CD8-positive, alpha-beta memory T cell (primary cell): Measurements from ENCODE around the gene SDK1. TPM values are rescaled to one million over a fixed set of nuclear protein-coding genes. Genes with fewer than 3 reads are reported as not detected.

Source experiments
- CTCF ChIA-PET: fragments of 350-600 bp; sonication (Branson Sonifier 250); formaldehyde crosslinking; loops from one replicate; lab custom pipeline; 2021; ENCODE audit warnings: antibody characterized with exemption; lab: Charles Lee
- POLR2A ChIA-PET: fragments of 350-600 bp; sonication (Branson Sonifier 250); formaldehyde crosslinking; loops from one replicate; lab custom pipeline; 2021; ENCODE audit warnings: antibody characterized with exemption; lab: Charles Lee
- DNase-seq, 5 donors: peaks; one replicate each; pipeline versions ENCODE4 v3.0.0 to v3.0.0-alpha.2; 2020 to 2022; ENCODE audit warnings: mixed read lengths in 1 of 5
- H3K27ac ChIP-seq: one replicate; pipeline ENCODE4 v1.7.0; 2013; ENCODE audit warnings: low read depth, mild to moderate bottlenecking, low read length, moderate library complexity
- H3K27me3 ChIP-seq: 2 replicates; pipeline ENCODE4 v1.7.0; 2013; ENCODE audit warnings: low read length, mild to moderate bottlenecking; ENCODE audit not compliant: insufficient read depth, poor library complexity, severe bottlenecking
- H3K36me3 ChIP-seq: 2 replicates; pipeline ENCODE4 v1.7.0; 2013; ENCODE audit warnings: mild to moderate bottlenecking, low read length, moderate library complexity; ENCODE audit not compliant: insufficient read depth
- H3K4me1 ChIP-seq: 2 replicates; pipeline ENCODE4 v1.7.0; 2013; ENCODE audit warnings: mild to moderate bottlenecking, low read length, moderate library complexity; ENCODE audit not compliant: insufficient read depth
- H3K4me3 ChIP-seq: 2 replicates; pipeline ENCODE4 v1.7.0; 2013; ENCODE audit warnings: mild to moderate bottlenecking, low read length
- H3K9me3 ChIP-seq: 2 replicates; pipeline ENCODE4 v1.7.0; 2013; ENCODE audit warnings: mild to moderate bottlenecking, low read length
- H3K27ac Mint-ChIP-seq, 8 donors: one replicate each; pipeline ENCODE4 v1.8.0; 2020 to 2021; ENCODE audit warnings: mixed read lengths in 8 of 8, mild to moderate bottlenecking in 6 of 8, inconsistent platforms in 3 of 8, moderate library complexity in 3 of 8
- H3K27me3 Mint-ChIP-seq, 2 donors: one replicate each; pipeline ENCODE4 v1.8.0; 2020 to 2021; ENCODE audit warnings: mixed read lengths in 2 of 2, mild to moderate bottlenecking in 1 of 2, moderate library complexity in 1 of 2
- H3K36me3 Mint-ChIP-seq, 3 donors: one replicate each; pipeline ENCODE4 v1.8.0; 2020 to 2021; ENCODE audit warnings: mixed read lengths in 3 of 3, inconsistent platforms in 1 of 3, mild to moderate bottlenecking in 1 of 3
- H3K4me1 Mint-ChIP-seq, 3 donors: one replicate each; pipeline ENCODE4 v1.8.0; 2020 to 2021; ENCODE audit warnings: mixed read lengths in 3 of 3, inconsistent platforms in 1 of 3, mild to moderate bottlenecking in 1 of 3
- H3K4me3 Mint-ChIP-seq, 7 donors: one replicate each; pipeline ENCODE4 v1.8.0; 2020 to 2021; ENCODE audit warnings: mixed read lengths in 7 of 7, mild to moderate bottlenecking in 6 of 7, moderate library complexity in 4 of 7, inconsistent platforms in 2 of 7
- H3K9me3 Mint-ChIP-seq, 5 donors: one replicate each; pipeline ENCODE4 v1.8.0; 2020 to 2022; ENCODE audit warnings: mixed read lengths in 5 of 5, mild to moderate bottlenecking in 3 of 5, moderate library complexity in 2 of 5, inconsistent platforms in 1 of 5
- polyA plus RNA-seq: library from polyadenylated mRNA; unstranded; fragments of 300-500 nt; fragmentation: Illumina TruSeq; gene quantifications from one replicate; pipeline ENCODE4 v1.2.3, GENCODE V29; 2021
- total RNA-seq, 2 experiments: library from RNA; stranded (reverse); gene quantifications; one replicate each; pipeline ENCODE4 v1.2.3, GENCODE V29; 2021

SDK1 gene
- total and polyA plus RNA-seq, 3 experiments from 2014 or later: 0.04 TPM; not detected in 1

- ChIA-PET POLR2A (no interaction called here), CTCF (no interaction called here)
- no peaks in the 10 kb centered on the region for H3K4me1 Mint-ChIP-seq
- Histone ChIP-seq H3K27me3 (no peaks in the 10 kb centered on the region), H3K36me3 (no peaks in the 10 kb centered on the region), H3K9me3 (no peaks in the 10 kb centered on the region), H3K4me1 (no peaks in the 10 kb centered on the region), H3K27ac (no peak overlapping the region), H3K4me3 (no peak overlapping the region)
- no peak for DNase-seq
- no peak overlapping the region for H3K4me3 Mint-ChIP-seq
- H3K27me3 Mint-ChIP-seq: peaks cover 0 to 6% of the 10 kb centered on the region in 2 donors
- H3K9me3 Mint-ChIP-seq: peaks cover 0 to 8% (median 4%) of the 10 kb centered on the region in 5 donors
- H3K27ac Mint-ChIP-seq: peak overlapping the region in 1 of 8 donors; percentile 58
- H3K36me3 Mint-ChIP-seq: no peaks in the 10 kb centered on the region
Measured at GRCh38 chr7:4272141-4272540, 971.1 kb downstream of the SDK1 start.

- Histone ChIP-seq H3K27ac (no peak overlapping the region), H3K4me3 (no peak overlapping the region), H3K4me1 (no peaks in the 10 kb centered on the region), H3K36me3 (no peaks in the 10 kb centered on the region), H3K27me3 (no peaks in the 10 kb centered on the region), H3K9me3 (no peaks in the 10 kb centered on the region)
- Mint-ChIP-seq H3K27me3 (peaks cover 0 to 4% of the 10 kb centered on the region in 2 donors), H3K4me1 (no peaks in the 10 kb centered on the region), H3K4me3 (no peak overlapping the region), H3K27ac (no peak overlapping the region), H3K9me3 (peaks cover 0 to 10% (median 6%) of the 10 kb centered on the region in 5 donors), H3K36me3 (no peaks in the 10 kb centered on the region)
- ChIA-PET POLR2A (no interaction called here), CTCF (no interaction called here)
- no peak for DNase-seq
Measured at GRCh38 chr7:4273566-4274230, 972.6 kb downstream of the SDK1 start.

- no peak for DNase-seq
- H3K4me1 Mint-ChIP-seq: no peaks in the 10 kb centered on the region
- H3K27ac Mint-ChIP-seq: no peak overlapping the region
- Histone ChIP-seq H3K4me1 (no peaks in the 10 kb centered on the region), H3K27me3 (no peaks in the 10 kb centered on the region), H3K9me3 (no peaks in the 10 kb centered on the region), H3K36me3 (no peaks in the 10 kb centered on the region), H3K4me3 (no peak overlapping the region), H3K27ac (no peak overlapping the region)
- CTCF ChIA-PET: no interaction called here
- peaks cover 0 to 10% (median 6%) of the 10 kb centered on the region in 5 donors for H3K9me3 Mint-ChIP-seq
- H3K4me3 Mint-ChIP-seq: no peak overlapping the region
- POLR2A ChIA-PET: no interaction called here
- H3K36me3 Mint-ChIP-seq: no peaks in the 10 kb centered on the region
- H3K27me3 Mint-ChIP-seq: peaks cover 0 to 4% of the 10 kb centered on the region in 2 donors
Measured at GRCh38 chr7:4274286-4274685, 973.2 kb downstream of the SDK1 start.

GRCh38 chr7:4277936-4278335, 976.9 kb downstream of the SDK1 start:
- Histone ChIP-seq H3K27me3 (no peaks in the 10 kb centered on the region), H3K36me3 (no peaks in the 10 kb centered on the region), H3K27ac (no peak overlapping the region), H3K9me3 (no peaks in the 10 kb centered on the region), H3K4me1 (no peaks in the 10 kb centered on the region), H3K4me3 (no peak overlapping the region)
- peaks cover 0 to 4% of the 10 kb centered on the region in 2 donors for H3K27me3 Mint-ChIP-seq
- no peaks in the 10 kb centered on the region for H3K36me3 Mint-ChIP-seq
- peaks cover 0 to 10% (median 6%) of the 10 kb centered on the region in 5 donors for H3K9me3 Mint-ChIP-seq
- no peak overlapping the region for H3K4me3 Mint-ChIP-seq
- no peaks in the 10 kb centered on the region for H3K4me1 Mint-ChIP-seq
- DNase-seq: no peak
- POLR2A ChIA-PET: no interaction called here
- CTCF ChIA-PET: no interaction called here
- H3K27ac Mint-ChIP-seq: no peak overlapping the region

- no peaks in the 10 kb centered on the region for H3K36me3 ChIP-seq
- Mint-ChIP-seq H3K27me3 (peaks cover 0 to 4% of the 10 kb centered on the region in 2 donors), H3K36me3 (no peaks in the 10 kb centered on the region), H3K27ac (no peak overlapping the region), H3K4me1 (no peaks in the 10 kb centered on the region), H3K4me3 (no peak overlapping the region), H3K9me3 (peaks cover 0 to 10% (median 4%) of the 10 kb centered on the region in 5 donors)
- DNase-seq: no peak
- H3K4me3 ChIP-seq: no peak overlapping the region
- no peaks in the 10 kb centered on the region for H3K4me1 ChIP-seq
- H3K27ac ChIP-seq: no peak overlapping the region
- H3K9me3 ChIP-seq: no peaks in the 10 kb centered on the region
- ChIA-PET POLR2A (no interaction called here), CTCF (no interaction called here)
- no peaks in the 10 kb centered on the region for H3K27me3 ChIP-seq
Measured at GRCh38 chr7:4279216-4279615, 978.2 kb downstream of the SDK1 start.

GRCh38 chr7:4281231-4281993, 980.4 kb downstream of the SDK1 start:
- H3K4me3 Mint-ChIP-seq: no peak overlapping the region

GRCh38 chr7:4282434-4283223, 981.6 kb downstream of the SDK1 start:
- Histone ChIP-seq H3K4me1 (no peaks in the 10 kb centered on the region), H3K4me3 (no peak overlapping the region), H3K27ac (no peak overlapping the region), H3K36me3 (no peaks in the 10 kb centered on the region), H3K27me3 (no peaks in the 10 kb centered on the region), H3K9me3 (no peaks in the 10 kb centered on the region)
- H3K36me3 Mint-ChIP-seq: no peaks in the 10 kb centered on the region
- no peak for DNase-seq
- no peaks in the 10 kb centered on the region for H3K4me1 Mint-ChIP-seq
- no peak overlapping the region for H3K27ac Mint-ChIP-seq
- ChIA-PET POLR2A (no interaction called here), CTCF (no interaction called here)
- peaks cover 0 to 4% (median 0%) of the 10 kb centered on the region in 5 donors for H3K9me3 Mint-ChIP-seq
- no peak overlapping the region for H3K4me3 Mint-ChIP-seq
- H3K27me3 Mint-ChIP-seq: no peaks in the 10 kb centered on the region

More at GRCh38 chr7:4281231-4281993, 980.4 kb downstream of the SDK1 start:
- Mint-ChIP-seq H3K9me3 (peaks cover 0 to 4% (median 2%) of the 10 kb centered on the region in 5 donors), H3K36me3 (no peaks in the 10 kb centered on the region), H3K4me1 (no peaks in the 10 kb centered on the region), H3K27me3 (no peaks in the 10 kb centered on the region), H3K27ac (no peak overlapping the region)
- Histone ChIP-seq H3K36me3 (no peaks in the 10 kb centered on the region), H3K27me3 (no peaks in the 10 kb centered on the region), H3K27ac (no peak overlapping the region), H3K4me1 (no peaks in the 10 kb centered on the region), H3K4me3 (no peak overlapping the region), H3K9me3 (no peaks in the 10 kb centered on the region)
- ChIA-PET CTCF (no interaction called here), POLR2A (no interaction called here)
- DNase-seq: no peak

GRCh38 chr7:4286351-4286750, 985.3 kb downstream of the SDK1 start:
- no peaks in the 10 kb centered on the region for H3K4me1 Mint-ChIP-seq
- no peak overlapping the region for H3K4me3 ChIP-seq
- CTCF ChIA-PET: no interaction called here
- H3K36me3 Mint-ChIP-seq: no peaks in the 10 kb centered on the region
- H3K27me3 Mint-ChIP-seq: peaks cover 2 to 7% of the 10 kb centered on the region in 2 donors
- H3K27me3 ChIP-seq: no peaks in the 10 kb centered on the region
- DNase-seq: no peak
- H3K27ac ChIP-seq: no peak overlapping the region
- no peak overlapping the region for H3K4me3 Mint-ChIP-seq
- no peaks in the 10 kb centered on the region for H3K9me3 ChIP-seq
- no peak overlapping the region for H3K27ac Mint-ChIP-seq
- peaks cover 0 to 4% (median 0%) of the 10 kb centered on the region in 5 donors for H3K9me3 Mint-ChIP-seq
- no peaks in the 10 kb centered on the region for H3K36me3 ChIP-seq
- POLR2A ChIA-PET: no interaction called here
- no peaks in the 10 kb centered on the region for H3K4me1 ChIP-seq
